Suprapubic skin (tissue), 4 donors: ENCODE results near the gene FBRS.

ENCODE experiments used
- EP300 ChIP-seq: sonication (generic); formaldehyde crosslinking; IDR thresholded peaks from one replicate; pipeline ENCODE4 v1.6.1; 2017; ENCODE audit warnings: antibody characterized with exemption
- POLR2A ChIP-seq, 2 donors: fragments of 450-650 bp; IDR thresholded peaks; one replicate each; pipeline ENCODE4 v1.6.1; 2017; ENCODE audit warnings: antibody characterized with exemption in 2 of 2, mild to moderate bottlenecking in 2 of 2, moderate library complexity in 2 of 2
- POLR2AphosphoS5 ChIP-seq, 3 donors: sonication (generic); formaldehyde crosslinking; IDR thresholded peaks; one replicate each; pipeline ENCODE4 v1.6.1; 2017; ENCODE audit warnings: antibody characterized with exemption in 3 of 3
- TF ChIP-seq, protein P1 (sequence below), 2 donors: fragments of 200-600 bp in 1 of 2; fragments of 450-650 bp in 1 of 2; sonication (generic) in 1 of 2; IDR thresholded peaks; one replicate each; pipeline ENCODE4 v1.5.1; 2016 to 2019; ENCODE audit warnings: antibody characterized with exemption in 2 of 2, mild to moderate bottlenecking in 1 of 2, moderate library complexity in 1 of 2

DNA sequence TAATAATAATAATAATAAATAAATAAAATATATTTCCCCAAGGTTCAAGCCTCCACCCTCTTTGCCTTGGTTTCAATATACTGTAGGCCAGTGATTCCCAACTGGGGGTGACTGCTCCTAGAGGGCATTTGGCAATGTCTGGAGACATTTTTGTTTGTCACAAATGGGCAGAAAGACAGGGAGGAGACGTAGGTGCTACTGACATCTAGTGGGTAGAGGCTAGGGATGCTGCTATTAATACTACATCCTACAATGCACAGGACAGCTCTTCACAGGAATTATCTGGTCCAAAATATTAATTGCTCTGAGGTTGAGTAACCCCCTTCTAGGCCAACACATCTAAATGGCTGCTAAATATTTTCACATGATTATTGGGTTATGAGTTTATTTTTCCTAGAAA lies 20.3 kb upstream of the FBRS start:
- TF ChIP-seq POLR2A (IDR thresholded peaks at IDR 0.05) = no peak
- TF ChIP-seq, protein P1, sequence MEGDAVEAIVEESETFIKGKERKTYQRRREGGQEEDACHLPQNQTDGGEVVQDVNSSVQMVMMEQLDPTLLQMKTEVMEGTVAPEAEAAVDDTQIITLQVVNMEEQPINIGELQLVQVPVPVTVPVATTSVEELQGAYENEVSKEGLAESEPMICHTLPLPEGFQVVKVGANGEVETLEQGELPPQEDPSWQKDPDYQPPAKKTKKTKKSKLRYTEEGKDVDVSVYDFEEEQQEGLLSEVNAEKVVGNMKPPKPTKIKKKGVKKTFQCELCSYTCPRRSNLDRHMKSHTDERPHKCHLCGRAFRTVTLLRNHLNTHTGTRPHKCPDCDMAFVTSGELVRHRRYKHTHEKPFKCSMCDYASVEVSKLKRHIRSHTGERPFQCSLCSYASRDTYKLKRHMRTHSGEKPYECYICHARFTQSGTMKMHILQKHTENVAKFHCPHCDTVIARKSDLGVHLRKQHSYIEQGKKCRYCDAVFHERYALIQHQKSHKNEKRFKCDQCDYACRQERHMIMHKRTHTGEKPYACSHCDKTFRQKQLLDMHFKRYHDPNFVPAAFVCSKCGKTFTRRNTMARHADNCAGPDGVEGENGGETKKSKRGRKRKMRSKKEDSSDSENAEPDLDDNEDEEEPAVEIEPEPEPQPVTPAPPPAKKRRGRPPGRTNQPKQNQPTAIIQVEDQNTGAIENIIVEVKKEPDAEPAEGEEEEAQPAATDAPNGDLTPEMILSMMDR (IDR thresholded peaks at IDR 0.05) = peak in 1 of 2 donors; percentile 28
- no peak for TF ChIP-seq EP300
- TF ChIP-seq POLR2AphosphoS5 (IDR thresholded peaks at IDR 0.05) = no peak
